ENCODE measurements around the gene PHEX.

The PHEX gene

GRCh38 chrX:22109442-22109841 is 77.3 kb downstream of the PHEX start:
- DNase-seq (ENCODE audit: low spot score): no peak

DNA sequence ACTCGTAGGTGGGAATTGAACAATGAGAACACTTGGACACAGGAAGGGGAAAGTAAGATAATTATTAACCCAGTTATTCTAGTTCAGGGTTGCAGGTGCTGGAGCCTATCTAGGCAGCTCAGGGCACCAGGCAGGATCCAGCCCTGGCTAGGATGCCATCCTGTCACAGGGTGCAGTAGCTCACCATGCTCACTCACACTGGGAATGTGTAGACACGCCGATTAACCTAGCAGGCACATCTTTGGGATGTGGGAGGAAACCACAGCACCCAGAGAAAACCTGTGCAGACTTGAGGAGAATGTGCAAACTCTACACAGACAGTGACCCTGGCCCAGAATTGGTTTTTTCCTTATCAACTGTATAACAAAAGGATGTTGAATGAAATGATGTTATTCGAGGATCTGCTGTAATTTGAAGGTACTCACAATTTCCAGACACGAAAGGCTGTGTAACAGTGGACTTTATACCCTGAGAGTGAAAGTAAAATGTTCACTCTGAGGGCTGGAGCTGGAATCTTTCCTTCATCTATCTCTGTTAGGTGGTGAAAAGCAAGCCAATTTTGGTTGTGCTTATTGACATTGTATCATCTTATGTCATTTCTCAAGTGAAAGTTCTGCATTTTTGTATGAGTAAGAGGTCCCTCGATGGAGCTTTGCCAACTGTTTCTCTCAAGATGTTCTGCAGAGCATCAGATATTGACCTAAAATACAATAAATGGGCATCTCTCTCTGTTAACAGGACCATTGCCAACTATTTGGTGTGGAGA is 78.8 kb downstream of the PHEX start:
- DNase-seq (ENCODE audit: low spot score): no peak

DNA sequence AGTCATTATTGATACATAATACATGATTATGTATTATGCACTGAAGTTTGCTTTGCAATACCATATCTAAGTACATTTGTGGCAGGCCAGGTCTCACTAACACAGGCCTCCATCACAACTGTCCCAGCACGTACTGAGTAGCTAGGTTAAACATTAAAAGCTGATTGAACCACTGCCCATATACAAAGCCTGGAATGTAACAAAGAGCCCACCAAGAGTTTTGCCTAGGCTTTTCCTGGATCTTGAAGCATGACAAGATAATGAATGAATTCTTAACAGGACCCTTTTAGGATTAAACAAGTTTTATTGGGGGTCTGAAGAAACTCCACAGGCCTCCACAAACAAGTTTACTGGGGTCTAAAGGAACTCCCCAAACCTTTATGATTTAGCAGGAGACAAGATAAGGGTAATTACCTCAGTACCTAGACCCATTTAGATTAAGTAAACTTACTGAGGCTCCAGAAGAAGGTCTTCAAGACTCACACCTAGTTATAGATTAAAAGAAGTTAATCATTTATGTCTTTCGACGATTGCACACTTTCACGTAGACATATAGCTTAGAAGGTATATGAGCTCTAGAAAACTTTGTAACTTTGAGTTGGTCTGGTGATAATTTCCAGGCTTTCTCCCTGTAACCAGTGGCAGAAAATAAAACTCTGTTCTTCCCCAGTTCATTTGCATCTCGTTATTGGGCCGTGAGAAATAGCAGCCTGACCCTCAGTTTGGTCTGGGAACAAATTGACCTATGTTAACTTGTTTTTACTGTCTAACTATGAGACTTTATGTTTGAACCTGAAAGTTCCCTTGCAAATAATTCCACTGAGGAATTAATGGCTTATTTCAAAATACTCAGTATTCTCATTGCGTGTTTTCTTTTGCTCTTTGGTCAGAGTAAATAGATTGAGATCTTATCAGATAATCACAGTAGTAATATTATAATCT is 84.8 kb downstream of the PHEX start:
- DNase-seq (ENCODE audit: low spot score): no peak

- DNase-seq (ENCODE audit: low spot score): no peak
These were observed 85.5 kb downstream of the PHEX start for GRCh38 chrX:22117633-22118032.

GRCh38 chrX:22118161-22118830 is 86.2 kb downstream of the PHEX start:
- no peak for DNase-seq (ENCODE audit: low spot score)

DNA sequence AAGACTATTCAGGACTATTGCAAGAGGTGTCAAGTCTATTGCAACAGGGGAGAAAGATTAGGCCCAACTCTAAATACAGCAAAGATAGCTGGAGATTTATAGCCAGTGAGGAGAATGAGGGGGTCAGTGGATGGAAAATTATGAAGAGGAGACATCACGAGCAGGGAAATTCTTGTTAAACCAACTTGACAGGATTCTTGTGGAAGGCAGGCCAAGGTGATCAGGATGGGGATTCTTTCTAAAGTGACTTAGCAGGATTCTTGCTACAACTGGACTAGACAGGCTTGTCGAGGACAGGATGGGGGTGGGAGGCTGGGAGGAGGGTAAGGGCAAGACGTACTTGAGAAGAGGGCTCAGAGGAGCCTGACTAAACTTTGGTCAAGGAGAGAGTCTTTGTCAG is 89.0 kb downstream of the PHEX start:
- DNase-seq (ENCODE audit: low spot score): no peak

DNA sequence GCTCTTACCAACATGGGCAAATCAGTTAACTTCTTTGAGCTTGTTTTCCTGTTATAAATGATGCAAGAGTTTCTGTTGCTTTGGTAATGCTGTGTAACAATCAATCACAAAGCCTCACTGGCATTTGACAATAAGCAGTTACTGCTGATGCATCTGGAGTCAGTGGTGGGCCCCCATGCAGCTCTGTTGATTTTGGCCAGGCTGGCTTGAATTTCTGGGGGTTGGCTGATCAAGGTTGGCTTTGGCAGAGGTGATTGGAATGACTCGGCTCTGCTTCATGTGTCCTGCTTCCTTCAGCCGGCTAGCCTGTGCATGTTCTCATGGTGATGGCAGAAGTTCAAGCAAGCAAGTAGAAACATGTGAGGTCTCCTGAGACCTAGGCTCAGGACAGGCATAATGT is 90.4 kb downstream of the PHEX start:
- no peak for DNase-seq (ENCODE audit: low spot score)

GRCh38 chrX:22124098-22124497 is 92.0 kb downstream of the PHEX start:
- DNase-seq (ENCODE audit: low spot score): no peak

DNA sequence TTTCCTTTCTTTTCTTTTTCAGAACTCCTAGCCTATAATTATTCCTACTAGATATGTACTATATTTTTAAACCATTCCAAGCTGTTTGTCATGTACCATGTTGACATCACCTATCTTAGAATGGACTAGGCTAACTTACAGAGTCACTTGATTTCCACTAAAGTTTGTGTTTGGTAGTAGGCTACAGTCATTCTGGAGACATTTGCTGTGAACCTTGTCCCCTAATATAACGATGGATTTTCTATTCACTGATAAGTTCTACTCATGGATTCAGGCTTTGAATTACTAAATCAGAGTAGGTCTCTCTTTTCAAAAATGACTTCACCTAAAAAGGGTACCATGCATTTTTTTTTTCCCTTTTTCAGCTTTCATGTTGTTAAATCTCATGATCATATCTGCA is 93.4 kb downstream of the PHEX start:
- DNase-seq (ENCODE audit: low spot score): no peak

- no peak for DNase-seq (ENCODE audit: low spot score)
These were observed 94.2 kb downstream of the PHEX start for GRCh38 chrX:22126327-22126726.

GRCh38 chrX:22128961-22129360 is 96.8 kb downstream of the PHEX start:
- DNase-seq (ENCODE audit: low spot score): no peak

DNA sequence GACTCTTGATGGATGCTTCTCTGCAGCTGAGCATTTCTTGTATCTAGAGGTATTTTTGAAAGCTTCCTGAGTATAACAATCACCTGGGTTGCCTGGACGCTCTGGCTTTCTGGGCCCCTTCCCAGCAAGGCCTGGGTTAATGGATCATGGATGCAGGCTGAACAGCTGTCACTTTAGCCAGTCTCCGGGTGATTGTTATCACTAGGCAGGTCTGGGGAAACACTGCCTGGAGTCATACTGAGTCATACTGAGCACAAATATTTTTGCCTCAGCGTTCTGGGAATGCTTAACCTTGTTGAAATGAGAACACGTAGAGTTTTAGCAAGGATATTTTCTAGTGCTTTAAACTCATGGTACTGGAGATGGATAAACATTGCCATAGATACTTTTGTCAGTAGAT is 102.6 kb downstream of the PHEX start:
- DNase-seq (ENCODE audit: low spot score): no peak

GRCh38 chrX:22135171-22135711 is 103.1 kb downstream of the PHEX start:
- DNase-seq (ENCODE audit: low spot score): no peak

DNA sequence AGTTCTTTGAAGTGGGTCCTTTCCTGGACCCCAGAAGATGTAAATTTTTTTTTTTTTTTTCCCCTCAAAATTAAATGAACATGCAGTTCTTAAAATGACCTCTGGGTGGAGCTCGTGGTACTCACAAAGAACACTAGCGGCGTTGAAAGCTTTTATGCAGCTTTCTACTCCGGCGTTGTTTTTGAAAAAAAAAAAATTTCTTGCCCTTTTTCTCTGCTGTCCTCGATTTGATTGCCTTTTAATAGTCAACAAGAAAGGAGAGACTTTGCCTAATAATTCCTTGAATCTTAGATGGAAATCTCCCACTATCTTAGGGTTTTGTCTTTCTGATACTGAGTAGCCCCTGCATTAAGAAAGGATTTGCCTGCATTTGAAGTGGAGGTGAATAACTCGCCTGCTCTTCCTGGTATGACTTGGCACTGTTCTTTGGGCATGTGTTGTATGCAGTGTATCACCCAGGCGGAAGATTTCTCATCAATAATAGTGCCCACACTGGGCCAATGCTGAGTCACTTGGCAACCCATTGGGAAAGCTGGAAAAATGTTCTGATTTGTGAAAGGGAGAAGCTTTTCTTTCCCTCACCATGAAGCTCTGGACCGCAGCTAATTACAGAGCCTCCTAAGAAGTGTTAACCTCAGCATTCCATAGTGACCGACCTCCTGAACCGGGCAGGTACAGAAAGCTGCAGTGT is 104.0 kb downstream of the PHEX start:
- peak; percentile 64 for DNase-seq (ENCODE audit: low spot score)

GRCh38 chrX:22136711-22137110 is 104.6 kb downstream of the PHEX start:
- DNase-seq (ENCODE audit: low spot score): no peak

DNA sequence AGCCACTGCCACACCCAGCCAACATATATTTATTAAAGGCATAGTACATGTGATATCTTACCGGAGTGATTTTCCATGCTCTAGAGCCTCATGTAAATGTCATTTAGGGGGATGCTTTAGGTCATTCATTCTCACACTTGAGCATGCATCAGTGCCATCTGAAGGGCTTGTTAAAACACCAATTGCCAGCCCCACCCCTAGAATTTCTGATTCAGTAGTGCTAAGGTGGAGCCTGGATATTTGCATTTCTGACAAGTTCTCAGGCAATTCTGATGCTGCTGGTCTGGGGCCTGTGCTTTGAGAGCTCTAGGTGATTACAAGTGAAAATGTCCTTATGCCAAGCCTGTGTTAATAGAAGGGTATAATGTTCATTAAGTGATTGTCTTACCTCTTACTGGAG is 107.7 kb downstream of the PHEX start:
- no peak for DNase-seq (ENCODE audit: low spot score)

- no peak for DNase-seq (ENCODE audit: low spot score)
These were observed 109.1 kb downstream of the PHEX start for GRCh38 chrX:22141047-22141730.

- DNase-seq (ENCODE audit: low spot score): no peak
These were observed 115.1 kb downstream of the PHEX start for GRCh38 chrX:22147214-22147613.

DNA sequence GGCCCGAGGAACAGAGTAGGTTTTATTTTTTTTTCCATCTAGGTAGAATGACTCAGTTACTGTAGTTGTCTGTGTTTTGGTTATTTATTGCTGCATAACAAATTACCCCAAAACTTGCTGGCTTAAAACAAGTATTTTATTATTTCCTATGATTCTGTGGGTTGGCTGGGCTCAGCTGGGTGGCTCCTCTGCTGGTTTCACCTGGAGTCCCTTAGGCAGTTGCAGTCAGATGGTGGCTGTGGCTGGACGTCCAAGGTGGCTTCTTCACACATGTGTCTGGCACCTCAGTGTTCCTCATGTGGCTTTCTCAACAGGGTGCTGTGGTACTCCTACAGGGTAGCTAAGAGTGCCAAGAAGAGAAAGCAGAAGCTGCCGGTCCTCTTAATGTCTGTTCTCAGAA is 115.8 kb downstream of the PHEX start:
- no peak for DNase-seq (ENCODE audit: low spot score)

GRCh38 chrX:22148565-22148964 is 116.4 kb downstream of the PHEX start:
- no peak for DNase-seq (ENCODE audit: low spot score)

DNA sequence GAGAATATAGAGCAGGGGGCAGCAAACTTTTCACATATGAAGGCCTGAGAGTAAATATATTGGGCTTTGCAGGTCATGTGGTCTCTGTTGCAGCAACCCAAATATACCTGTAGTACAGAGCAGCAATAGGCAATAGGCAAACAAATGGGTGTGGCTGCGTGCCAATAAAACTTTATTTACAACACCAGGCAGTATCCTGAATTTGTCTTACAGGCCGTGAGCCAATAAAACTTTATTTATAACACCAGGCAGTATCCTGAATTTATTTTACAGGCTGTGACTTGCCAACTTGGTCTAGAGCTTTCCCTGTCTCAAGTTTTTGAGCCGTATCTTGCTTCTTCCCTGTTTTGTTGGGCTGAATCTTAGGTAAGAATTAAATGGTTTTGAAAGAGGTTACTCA is 118.2 kb downstream of the PHEX start:
- peak; percentile 5 for DNase-seq (ENCODE audit: low spot score)
